HepG2 (cell line): ENCODE results near the gene HLCS. TPM values are rescaled to one million over a fixed set of nuclear protein-coding genes. Genes with fewer than 3 reads are reported as not detected.

Experiments used
- ATAC-seq: fragments of 200-7000 bp; cut with Tn5 transposase; 3 replicates; pipeline ENCODE4 v1.9.1; 2020; ENCODE audit warnings: mild to moderate bottlenecking, moderate library complexity
- BruUV-seq: library from RNA; stranded (reverse); fragments of 400-500 nt; replicated peaks from 2 replicates; lab custom pipeline; 2021; lab: Mats Ljungman, UMichigan
- CTCF ChIA-PET: fragments of 300-600 bp; formaldehyde crosslinking; extraction: SDS; loops from one replicate; lab custom pipeline; 2021; ENCODE audit warnings: low total read pairs, inconsistent platforms, low intra/inter-chr PET ratio; lab: Yijun Ruan, JAX
- POLR2A ChIA-PET: fragments of 350-600 bp; sonication (Branson Sonifier 250); formaldehyde crosslinking; loops from one replicate; lab custom pipeline; 2020; ENCODE audit warnings: antibody characterized with exemption, inconsistent platforms; lab: Yijun Ruan, JAX
- DNase-seq: peaks from one replicate; pipeline ENCODE4 v3.0.0-alpha.2; 2015; ENCODE audit warnings: low spot score
- FAIRE-seq: peaks from 3 replicates; lab custom pipeline; 2011; peaks lifted over from hg19 to GRCh38; lab: Jason Lieb, UNC
- H2AFZ ChIP-seq: one replicate; pipeline ENCODE4 v1.6.1; 2011; ENCODE audit warnings: low read length, inconsistent platforms
- H3K27ac ChIP-seq: fragments of 300-600 bp; 3 replicates; pipeline ENCODE4 v1.8.0; 2011; ENCODE audit warnings: mixed run types, mild to moderate bottlenecking, mixed read lengths, low read length, inconsistent platforms; ENCODE audit not compliant: insufficient read depth; ENCODE audit errors: extremely low read length
- H3K27me3 ChIP-seq, 2 experiments: fragments of 200-600 bp in 1 of 2; 2 replicates in 1 of 2; 3 replicates in 1 of 2; pipeline versions ENCODE4 v1.6.0 to v1.8.0; 2011; ENCODE audit warnings: low read length in 2 of 2, mild to moderate bottlenecking in 2 of 2, moderate library complexity in 2 of 2, inconsistent platforms in 1 of 2; ENCODE audit not compliant: insufficient read depth in 2 of 2, control insufficient read depth in 1 of 2
- H3K36me3 ChIP-seq, 2 experiments: fragments of 200-600 bp in 1 of 2; replicated peaks in 1 of 2; 2 replicates in 1 of 2; 3 replicates in 1 of 2; pipeline versions ENCODE4 v1.5.1 to v1.8.0; 2011; ENCODE audit warnings: low read length in 2 of 2, inconsistent platforms in 1 of 2; ENCODE audit not compliant: insufficient read depth in 2 of 2, control insufficient read depth in 1 of 2
- H3K4me1 ChIP-seq: 2 replicates; pipeline ENCODE4 v1.5.1; 2012; ENCODE audit warnings: low read length, inconsistent platforms; ENCODE audit not compliant: insufficient read depth
- H3K4me2 ChIP-seq: 2 replicates; pipeline ENCODE4 v1.6.0; 2011; ENCODE audit warnings: low read depth, low read length, inconsistent platforms
- H3K4me3 ChIP-seq, 3 experiments: fragments of 200-600 bp in 1 of 3; sonication (generic), shearing (Covaris generic) in 1 of 3; replicated peaks in 1 of 3; 2 replicates each; pipeline ENCODE4 v1.5.1; 2011 to 2016; ENCODE audit warnings: low read length in 3 of 3, inconsistent platforms in 2 of 3, low read depth in 2 of 3, mild to moderate bottlenecking in 2 of 3, control low read depth in 1 of 3, mixed read lengths in 1 of 3; ENCODE audit not compliant: insufficient read depth in 1 of 3
- H3K79me2 ChIP-seq: one replicate; pipeline ENCODE4 v1.6.1; 2011; ENCODE audit warnings: low read length, inconsistent platforms; ENCODE audit not compliant: insufficient read depth
- H3K9ac ChIP-seq: 2 replicates; pipeline ENCODE4 v1.6.0; 2011; ENCODE audit warnings: mild to moderate bottlenecking, low read depth, low read length, inconsistent platforms; ENCODE audit not compliant: insufficient read depth
- H3K9me3 ChIP-seq: 2 replicates; pipeline ENCODE4 v1.5.1; 2012; ENCODE audit warnings: mild to moderate bottlenecking, low read length
- H4K20me1 ChIP-seq: 2 replicates; pipeline ENCODE4 v1.6.0; 2011; ENCODE audit warnings: inconsistent platforms, mild to moderate bottlenecking, low read length, moderate library complexity; ENCODE audit not compliant: insufficient read depth
- ATF5 ChIP-seq: sonication (generic); formaldehyde crosslinking; IDR thresholded peaks from 2 replicates; pipeline ENCODE4 v1.4.0; 2020; ENCODE audit warnings: mild to moderate bottlenecking, low read depth, missing genetic modification reagents
- MAFF ChIP-seq: IDR thresholded peaks from 2 replicates; pipeline ENCODE4 v1.6.1; 2011; ENCODE audit warnings: low read depth, low read length, improper control_type of control experiment
- MXD4 ChIP-seq: IDR thresholded peaks from 2 replicates; pipeline ENCODE4 v1.6.1; 2016; ENCODE audit warnings: mild to moderate bottlenecking, missing biosample characterization, missing genetic modification reagents
- PBX3 ChIP-seq: sonication (generic); formaldehyde crosslinking; IDR thresholded peaks from 2 replicates; pipeline ENCODE4 v1.8.1; 2023; ENCODE audit warnings: missing genetic modification reagents, inconsistent platforms, borderline replicate concordance
- RBM22 ChIP-seq: fragments of 200-400 bp; formaldehyde crosslinking; optimal IDR thresholded peaks from 2 replicates; pipeline ENCODE3; 2017; ENCODE audit warnings: mild to moderate bottlenecking, low read length, moderate library complexity
- USF2 ChIP-seq, 2 experiments: sonication (generic) in 1 of 2; formaldehyde crosslinking in 1 of 2; IDR thresholded peaks; 2 replicates each; pipeline versions ENCODE4 v1.5.1 to v1.6.1; 2011 to 2020; ENCODE audit warnings: borderline replicate concordance in 1 of 2, low read depth in 1 of 2, low read length in 1 of 2, mild to moderate bottlenecking in 1 of 2, missing genetic modification reagents in 1 of 2, moderate library complexity in 1 of 2
- XRCC5 ChIP-seq: fragments of 200-400 bp; formaldehyde crosslinking; optimal IDR thresholded peaks from 2 replicates; pipeline ENCODE3; 2017; ENCODE audit warnings: mild to moderate bottlenecking, low read length
- ZBTB7B ChIP-seq: sonication (generic); formaldehyde crosslinking; IDR thresholded peaks from 2 replicates; pipeline ENCODE4 v1.4.0; 2020; ENCODE audit warnings: missing genetic modification reagents
- ZHX2 ChIP-seq, 2 experiments: sonication (generic) in 1 of 2; formaldehyde crosslinking in 1 of 2; IDR thresholded peaks; 2 replicates each; pipeline versions ENCODE4 v1.6.1 to v1.9.0; 2014 to 2022; ENCODE audit warnings: antibody characterized with exemption in 1 of 2, borderline replicate concordance in 1 of 2, inconsistent platforms in 1 of 2, low read depth in 1 of 2, missing genetic modification reagents in 1 of 2
- ZNF274 ChIP-seq: sonication (generic); formaldehyde crosslinking; IDR thresholded peaks from 2 replicates; pipeline ENCODE4 v1.5.1; 2020; ENCODE audit warnings: mild to moderate bottlenecking, missing genetic modification reagents
- ZNF33A ChIP-seq: sonication (generic); formaldehyde crosslinking; IDR thresholded peaks from 2 replicates; pipeline ENCODE4 v1.5.1; 2020; ENCODE audit warnings: missing genetic modification reagents, mild to moderate bottlenecking, moderate library complexity, borderline replicate concordance
- ZNF660 ChIP-seq: sonication (generic); formaldehyde crosslinking; IDR thresholded peaks from 2 replicates; pipeline ENCODE4 v1.5.1; 2020; ENCODE audit warnings: mild to moderate bottlenecking, low read depth, missing genetic modification reagents, borderline replicate concordance
- ZNF761 ChIP-seq: sonication (generic); formaldehyde crosslinking; conservative IDR thresholded peaks from 2 replicates; pipeline ENCODE4 v1.4.0; 2020; ENCODE audit warnings: mild to moderate bottlenecking, missing genetic modification reagents
- WGBS: methylation state at CpG from one replicate; pipeline ENCODE4 v1.1.6; 2017; ENCODE audit warnings: low lambda C conversion rate; 5-methylcytosine and 5-hydroxymethylcytosine counted together
- in situ Hi-C: cut with HindIII; loops from 2 replicates; pipeline ENCODE4 v1.10.0; 2017; ENCODE audit warnings: low pct_unique_long_range_greater_than_20kb; ENCODE audit not compliant: extremely low pct_ligation_motif_present
- intact Hi-C: fragments of 100-400 bp; cut with micrococcal nuclease; formaldehyde crosslinking; loops from one replicate; pipeline ENCODE4 v1.10.0; 2022; ENCODE audit not compliant: unreplicated experiment
- polyA plus RNA-seq, 8 experiments: library from polyadenylated mRNA; depleted of rRNA in 3 of 8; stranded (reverse) in 7 of 8; unstranded in 1 of 8; fragments of >200 nt; fragmentation: Illumina TruSeq in 4 of 8; extraction: Trizol in 4 of 8; gene quantifications; 2 replicates each; pipeline versions ENCODE4 v1.2.1 to v1.2.3, GENCODE V29; 2011 to 2016; ENCODE audit warnings: low read depth in 4 of 8, missing spikeins in 1 of 8, mixed read lengths in 1 of 8; ENCODE audit not compliant: insufficient read depth in 1 of 8
- total RNA-seq, 5 experiments: library from RNA; depleted of rRNA; stranded (reverse); fragments of >200 nt; fragmentation: Illumina TruSeq; extraction: Trizol; gene quantifications; 2 replicates each; pipeline ENCODE4 v1.2.3, GENCODE V29; 2016; ENCODE audit warnings: low read depth in 1 of 5

HLCS gene
- total and polyA plus RNA-seq, 2 of the 13 experiments (the other 11 are each of a cell fraction or from before 2014, with no cell fraction given), result 7.9 to 12.3 TPM

- TF ChIP-seq ATF5, result no peak
- no peak for TF ChIP-seq ZHX2 (IDR thresholded peaks at IDR 0.05; ENCODE audit: low read depth)
- no peak for TF ChIP-seq ZHX2 (CRISPR knock-in tag; IDR thresholded peaks at IDR 0.05; ENCODE audit: borderline replicate concordance)
- no peak for TF ChIP-seq ZBTB7B (CRISPR knock-in tag)
- TF ChIP-seq XRCC5, result no peak
These were observed 252.7 kb downstream of the HLCS start (continued) for GRCh38 chr21:36713746-36714145.

GRCh38 chr21:36710729-36711048, 255.8 kb downstream of the HLCS start:
- in situ Hi-C loops (no loop called here), intact Hi-C loops (no loop called here)
- H4K20me1 ChIP-seq, result no peaks in the 10 kb centered on the region
- no peak overlapping the region for H3K4me2 ChIP-seq
- H2AFZ ChIP-seq, result no peak overlapping the region
- no peaks in the 10 kb centered on the region for H3K79me2 ChIP-seq
- H3K9ac ChIP-seq, result no peak overlapping the region
- no TSS peak for BruUV-seq
- no peak overlapping the region for H3K27ac ChIP-seq
- peaks cover 0 to 5% of the 10 kb centered on the region in 2 experiments; a peak in 2 of 5 replicates for H3K27me3 ChIP-seq
- 86% methylated on average over 13 of the region's 13 CpGs for WGBS
- ChIA-PET POLR2A (no interaction called here), CTCF (no interaction called here)
- no peaks in the 10 kb centered on the region for H3K9me3 ChIP-seq
- ATAC-seq (no peak), DNase-seq (no peak), FAIRE-seq (no peak)
- no peaks in the 10 kb centered on the region for H3K36me3 ChIP-seq
- H3K4me3 ChIP-seq, result no peak overlapping the region
- no peak for TF ChIP-seq ZNF274 (CRISPR knock-in tag)
- TF ChIP-seq ZNF33A (CRISPR knock-in tag), result no peak
- no peak for TF ChIP-seq ZNF660
- TF ChIP-seq USF2 (IDR thresholded peaks at IDR 0.05; ENCODE audit: low read depth, low read length), result no peak
- TF ChIP-seq USF2 (CRISPR knock-in tag; IDR thresholded peaks at IDR 0.05; ENCODE audit: borderline replicate concordance), result no peak
- no peak for TF ChIP-seq RBM22
- no peak for TF ChIP-seq ZNF761 (CRISPR knock-in tag)
- no peak for TF ChIP-seq MAFF
- TF ChIP-seq MXD4 (CRISPR knock-in tag), result no peak
- TF ChIP-seq PBX3 (CRISPR knock-in tag), result no peak
- TF ChIP-seq, all 625 proteins: peak for 0
- H3K4me1 ChIP-seq, result no peaks in the 10 kb centered on the region
